GM18519 (cell line): ENCODE measurements around the gene HMX1.

Experiments used
- ATAC-seq: cut with Tn5 transposase; IDR thresholded peaks from one replicate; pipeline ENCODE4 v1.9.1; 2021; ENCODE audit warnings: mild to moderate bottlenecking, moderate library complexity; ENCODE audit not compliant: unreplicated experiment, low FRiP score

HMX1 gene

DNA sequence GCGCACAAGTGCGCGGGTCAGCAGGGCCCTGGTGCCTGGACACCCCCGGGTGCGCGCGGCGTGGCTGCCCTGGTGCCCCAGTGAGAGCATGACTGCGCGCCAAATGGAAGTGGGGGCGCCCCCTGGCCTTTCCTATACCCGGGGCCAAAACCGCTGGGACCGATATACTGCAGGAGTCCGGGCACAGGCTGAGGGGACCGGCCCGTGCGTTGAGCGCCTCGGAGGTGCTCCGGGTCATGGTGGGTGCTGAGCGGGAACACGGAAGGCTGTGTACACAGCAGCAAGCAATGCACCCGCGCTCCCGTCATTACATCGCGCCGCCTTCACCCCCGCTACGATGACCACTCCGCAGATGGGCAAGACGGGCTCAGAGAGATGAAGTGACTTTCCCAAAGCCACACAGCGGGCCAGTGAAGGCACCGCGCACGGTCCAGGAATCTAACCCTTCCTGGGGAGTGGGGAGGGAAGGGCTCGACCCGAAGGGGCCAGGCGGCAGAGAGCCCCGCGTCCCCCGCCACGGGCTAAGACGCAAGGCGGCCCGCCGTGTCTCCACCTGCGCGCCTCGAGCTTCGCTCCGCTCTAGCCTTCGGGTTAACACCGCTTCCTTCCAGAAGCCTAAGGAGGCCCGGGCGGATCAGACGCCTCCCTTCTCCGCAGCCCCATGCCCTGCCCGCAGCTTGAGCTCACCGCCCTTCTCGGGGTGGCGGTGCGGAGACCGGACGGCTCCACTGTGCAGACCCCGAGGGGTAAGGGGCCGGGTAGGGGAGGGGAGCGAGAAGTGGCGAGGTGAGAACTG is 11.3 kb downstream of the HMX1 start:
- no peak for ATAC-seq

DNA sequence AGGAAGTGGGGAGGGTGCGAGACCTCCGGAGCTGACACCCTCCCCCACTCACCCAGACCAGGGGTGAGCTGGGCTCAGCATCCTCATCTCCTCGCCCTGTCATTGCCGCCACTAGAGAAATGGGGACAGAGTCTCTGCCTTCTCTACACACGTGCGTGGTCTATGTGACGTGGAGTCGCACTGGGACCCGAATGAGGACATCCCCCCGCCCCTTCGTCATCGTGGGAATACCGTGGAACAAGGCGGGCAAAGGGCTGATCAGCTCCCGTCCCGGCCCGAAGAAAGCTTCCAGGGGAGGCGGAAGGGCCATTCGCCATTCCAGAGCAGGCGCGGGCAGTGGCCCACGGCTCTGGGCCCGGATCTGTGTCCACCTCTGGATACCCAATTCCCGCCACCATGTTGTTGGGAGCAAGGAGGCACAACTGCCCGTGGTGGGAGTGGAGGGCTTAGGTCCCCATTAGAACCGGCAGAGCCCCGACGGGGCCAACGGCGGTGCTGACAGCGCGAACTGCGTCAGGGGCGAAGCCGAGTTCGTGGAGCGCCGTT is 12.0 kb downstream of the HMX1 start:
- ATAC-seq, result no peak

DNA sequence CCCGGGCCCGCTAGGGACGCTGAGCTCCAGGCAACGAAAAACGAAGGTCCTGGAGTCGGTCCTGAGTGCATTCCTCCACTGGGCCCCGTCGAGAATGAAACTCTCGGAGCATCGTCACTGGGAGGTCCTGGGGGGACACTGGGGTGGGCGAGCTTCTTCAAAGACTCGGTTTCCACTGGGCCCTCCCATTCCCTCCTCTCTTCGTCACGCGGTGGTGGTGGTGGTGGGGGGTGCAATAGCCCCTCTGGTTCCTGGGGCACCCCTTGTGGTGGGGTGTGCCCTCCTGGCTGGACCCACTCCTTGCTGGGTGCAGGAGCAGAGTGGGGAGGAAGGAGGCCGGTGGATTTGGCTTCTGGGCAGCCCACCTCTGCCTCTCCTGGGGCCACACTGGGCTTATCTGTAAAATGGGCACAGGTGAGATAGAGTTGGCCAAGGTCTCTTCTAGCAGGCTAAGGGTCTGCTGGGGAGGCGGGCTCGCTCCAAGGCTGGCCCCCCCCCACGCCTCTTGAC is 12.9 kb downstream of the HMX1 start:
- ATAC-seq, result no peak

DNA sequence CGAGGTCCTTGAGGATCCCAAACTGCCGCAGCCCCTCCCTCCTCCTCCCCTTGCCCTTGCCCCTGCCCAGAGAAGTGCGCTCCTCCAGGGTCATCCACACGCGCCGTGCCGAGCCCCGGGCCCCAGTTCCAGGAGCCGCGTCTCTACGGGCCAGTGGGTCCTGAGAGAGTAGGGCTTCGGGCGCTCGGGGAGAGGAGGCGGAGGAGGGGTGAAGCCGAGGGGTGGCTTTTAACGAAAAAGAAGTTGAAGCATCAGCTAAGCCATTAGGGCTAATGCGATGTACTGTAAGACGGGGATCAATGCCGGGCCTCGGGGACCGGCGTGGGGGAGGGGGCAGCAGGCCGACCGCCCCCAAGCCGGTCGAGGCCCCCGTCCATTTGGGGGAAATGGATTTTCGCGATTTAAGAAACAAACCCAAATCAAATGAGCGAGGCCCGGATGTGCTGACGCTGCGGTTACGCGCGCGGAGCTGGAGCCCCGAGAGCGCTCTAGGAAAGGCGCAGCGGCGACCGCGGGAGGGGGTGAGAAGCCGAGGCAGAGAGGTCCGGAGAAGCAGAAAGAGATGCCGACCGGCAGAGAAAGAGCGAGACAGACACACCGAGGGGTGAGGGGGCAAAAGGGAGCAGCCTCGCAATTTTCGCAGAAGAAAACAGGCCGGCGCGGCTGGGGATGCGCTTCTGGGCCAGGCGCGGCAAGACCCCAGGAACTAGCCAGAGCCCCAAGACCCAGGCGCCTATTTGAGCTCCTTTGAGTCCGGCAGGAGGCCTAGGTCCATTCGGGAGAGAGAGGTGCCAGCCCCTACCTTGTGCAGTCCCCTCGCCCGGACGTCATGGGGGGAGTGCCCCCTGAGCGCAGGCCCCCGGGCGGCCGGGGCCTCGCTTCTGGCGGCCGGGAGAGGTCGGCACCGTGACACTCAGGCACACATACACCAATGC is 13.6 kb downstream of the HMX1 start:
- no peak for ATAC-seq

DNA sequence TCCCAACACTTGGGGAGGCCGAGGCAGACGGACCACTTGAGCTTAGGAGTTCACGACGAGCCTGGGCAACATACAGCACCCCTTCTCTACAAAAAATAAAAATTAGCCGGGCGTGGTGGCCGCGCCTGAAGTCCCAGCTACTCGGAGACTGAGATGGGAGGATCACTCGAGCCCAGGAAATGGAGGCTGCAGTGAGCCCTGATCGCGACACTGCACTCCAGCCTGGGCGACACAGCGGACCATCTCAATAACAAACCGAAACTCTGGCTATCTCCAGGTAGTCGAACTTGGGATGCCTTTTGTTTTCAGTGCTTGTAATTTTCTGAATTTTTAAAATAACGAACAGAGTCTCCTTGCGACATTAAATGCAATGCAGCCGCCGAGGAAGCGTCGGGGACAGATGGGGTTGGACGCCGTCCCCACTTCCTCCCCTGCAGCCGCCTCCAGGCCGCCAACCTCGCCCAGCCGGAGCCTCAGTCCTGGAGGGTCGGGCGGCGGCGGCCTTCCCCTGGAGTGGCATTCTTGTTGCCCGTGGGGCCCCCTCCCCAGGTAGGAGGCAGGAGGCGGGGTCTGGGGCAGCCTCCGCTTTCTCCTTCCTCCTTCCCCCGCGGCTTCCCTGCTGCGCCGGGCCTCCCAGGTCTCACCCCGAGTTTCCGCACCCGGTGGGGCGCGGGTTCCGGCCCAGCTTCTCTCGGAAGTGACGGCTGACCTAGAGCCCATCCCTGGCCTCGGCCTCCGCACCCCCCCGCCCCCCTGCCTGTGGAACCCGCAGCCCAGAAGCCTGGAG is 14.6 kb downstream of the HMX1 start:
- no peak for ATAC-seq

DNA sequence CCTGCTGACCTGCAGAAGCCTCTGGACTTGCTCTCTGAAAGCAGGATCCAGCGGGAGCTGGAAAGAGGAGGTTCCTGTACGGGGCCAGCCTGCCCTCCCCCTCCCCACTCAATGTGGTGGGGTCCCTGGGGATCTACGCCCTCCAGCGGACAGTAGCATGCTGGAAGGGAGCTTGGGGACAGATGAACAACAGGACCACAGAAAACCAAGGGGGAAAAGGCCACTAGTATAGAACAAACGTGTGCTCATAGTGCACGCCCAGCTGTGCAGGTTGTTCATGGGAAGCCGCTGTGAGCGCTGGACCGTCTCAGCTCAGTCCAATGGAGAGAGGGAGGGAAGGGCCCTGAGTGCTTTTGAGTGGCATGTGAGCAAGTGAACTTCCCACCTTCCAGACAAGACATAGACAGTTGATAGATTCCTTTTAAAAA is 15.8 kb downstream of the HMX1 start:
- ATAC-seq, result no peak

DNA sequence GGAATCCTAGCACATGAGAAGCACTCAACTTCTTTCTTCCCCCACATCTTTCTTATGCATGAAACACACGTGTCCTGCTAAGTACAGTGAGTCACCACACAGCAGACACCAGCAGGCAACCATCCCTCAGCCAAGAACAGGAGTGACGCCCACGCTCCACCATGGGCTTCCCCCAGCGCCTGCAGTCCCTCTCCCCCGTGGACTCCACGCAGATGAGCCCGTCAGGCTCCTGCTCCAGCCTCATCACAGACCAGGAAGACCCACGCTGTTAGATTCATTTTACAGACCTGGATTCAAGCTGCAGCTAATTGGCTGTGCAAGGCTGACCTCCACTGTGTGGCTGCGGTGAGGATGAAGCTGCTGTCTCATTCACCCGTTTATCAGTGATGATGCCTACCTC is 16.7 kb downstream of the HMX1 start:
- no peak for ATAC-seq

DNA sequence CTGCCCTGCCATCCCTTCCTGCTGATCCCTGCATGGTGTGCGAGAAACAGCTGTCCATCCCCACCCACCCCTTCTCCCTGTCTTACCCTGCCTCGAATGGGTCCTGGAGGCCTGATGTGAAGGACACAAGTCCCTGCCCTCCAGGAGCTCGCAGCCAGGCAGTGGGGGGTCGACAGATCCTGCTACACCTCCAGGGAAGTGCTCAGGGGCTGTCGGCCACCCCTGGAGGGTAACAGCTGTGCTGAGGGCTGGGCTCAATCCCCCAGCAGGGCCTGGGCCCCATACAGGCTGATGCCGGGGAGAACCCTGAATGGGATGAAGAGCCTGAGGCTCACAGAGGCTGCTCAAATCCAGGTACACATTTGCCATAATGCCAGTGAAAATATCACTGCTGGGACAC is 17.6 kb downstream of the HMX1 start:
- no peak for ATAC-seq

DNA sequence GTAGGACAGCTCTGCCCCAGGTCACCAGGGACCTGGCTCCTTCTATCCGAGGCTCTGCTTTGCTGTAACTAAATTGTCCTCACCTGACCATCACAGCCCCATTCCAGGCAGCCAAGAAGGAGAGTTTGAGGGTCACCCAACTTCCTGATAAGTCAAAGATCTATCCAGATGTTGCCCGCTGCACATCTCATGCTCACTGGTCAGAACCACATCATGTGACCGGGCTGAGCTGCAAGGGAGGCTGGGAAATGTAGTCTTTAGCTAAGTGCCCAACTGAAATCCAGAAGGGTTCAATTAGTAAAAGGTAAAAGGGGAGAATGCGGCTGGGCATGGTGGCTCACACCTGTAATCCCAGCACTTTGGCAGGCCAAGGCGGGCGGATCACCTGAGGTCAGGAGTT is 18.4 kb downstream of the HMX1 start:
- ATAC-seq, result no peak

DNA sequence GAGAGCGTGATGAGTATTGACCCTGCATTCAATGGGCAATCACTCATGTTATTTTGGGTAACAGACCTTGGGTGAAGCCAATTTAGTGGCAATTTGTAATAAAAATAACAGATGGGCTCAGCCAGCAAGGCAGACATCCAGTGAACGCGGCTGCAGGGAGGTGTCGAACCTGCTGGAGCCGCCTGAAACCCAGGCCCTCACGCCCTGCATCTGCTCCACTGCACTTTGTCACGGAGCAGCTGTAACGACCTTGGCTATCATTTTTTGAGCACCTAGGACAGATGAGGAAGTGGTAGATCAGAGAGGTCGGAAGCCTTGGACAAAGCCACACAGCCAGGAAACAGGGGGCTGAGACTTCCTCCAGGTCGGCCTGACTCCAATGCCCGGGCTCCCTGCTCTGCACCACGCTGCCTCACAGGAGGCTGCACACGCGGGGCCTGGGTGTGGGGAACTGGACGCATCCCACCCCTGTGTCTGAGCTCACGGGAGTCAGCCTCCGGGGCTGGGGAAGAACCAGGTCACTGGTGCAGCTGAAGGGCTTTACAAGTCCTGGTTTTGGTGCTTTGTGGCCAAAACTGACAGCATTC is 19.4 kb downstream of the HMX1 start:
- ATAC-seq, result no peak

DNA sequence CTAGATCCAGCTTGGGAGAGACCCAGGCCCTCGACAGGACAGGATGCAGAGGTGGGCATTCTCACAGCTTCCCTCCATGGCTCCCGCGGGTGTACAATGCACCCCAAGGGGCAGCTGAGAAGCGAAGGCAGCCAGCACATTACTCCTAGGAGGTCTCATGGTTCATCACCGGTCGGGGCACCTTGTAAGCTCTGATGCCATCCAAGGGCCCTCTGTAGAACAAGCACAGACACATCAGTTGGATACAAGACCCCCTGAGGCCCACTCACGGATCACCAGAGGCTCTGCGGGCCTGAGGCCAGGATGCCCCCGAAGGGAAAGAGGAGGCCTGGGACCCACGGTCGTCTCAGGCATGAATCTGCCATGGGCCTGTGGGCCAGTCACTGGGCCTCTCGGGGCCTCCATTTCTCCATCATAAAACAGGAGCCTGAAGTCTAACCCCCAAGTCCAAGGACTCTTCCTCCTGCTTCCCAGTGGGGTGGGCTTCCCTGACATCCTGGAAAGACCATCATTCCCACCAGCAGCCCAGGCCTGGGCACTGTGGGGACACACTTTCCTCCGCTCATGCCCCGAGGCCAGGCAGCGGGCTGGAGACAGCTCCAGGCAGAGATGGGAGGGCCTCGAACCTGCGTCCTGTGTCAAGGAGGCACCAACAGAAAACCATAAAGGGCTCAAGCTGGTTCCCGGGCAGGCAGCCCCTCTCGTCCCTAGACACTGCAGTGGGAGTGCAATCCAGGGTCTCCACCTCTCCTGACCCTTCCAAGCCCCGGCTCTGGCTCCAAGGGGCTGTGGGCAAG is 20.1 kb downstream of the HMX1 start:
- ATAC-seq, result no peak

DNA sequence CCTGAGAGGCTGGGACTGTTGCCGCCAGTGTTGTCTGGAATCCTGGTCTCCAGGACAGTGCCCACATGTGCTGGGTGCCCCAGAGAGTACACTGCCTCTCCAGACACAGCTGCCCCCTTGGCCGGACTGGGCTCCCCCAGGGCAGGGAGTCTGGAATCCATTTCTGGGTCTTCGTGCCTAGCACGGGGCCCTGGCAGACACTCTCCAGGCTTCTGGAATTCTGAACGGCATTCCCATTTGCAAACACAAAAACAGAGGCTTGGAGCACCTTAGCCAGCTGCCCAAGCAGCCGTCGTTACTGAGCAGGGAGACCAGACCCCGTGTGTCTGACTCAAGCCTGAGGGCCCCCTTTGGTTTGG is 20.8 kb downstream of the HMX1 start:
- ATAC-seq, result no peak

DNA sequence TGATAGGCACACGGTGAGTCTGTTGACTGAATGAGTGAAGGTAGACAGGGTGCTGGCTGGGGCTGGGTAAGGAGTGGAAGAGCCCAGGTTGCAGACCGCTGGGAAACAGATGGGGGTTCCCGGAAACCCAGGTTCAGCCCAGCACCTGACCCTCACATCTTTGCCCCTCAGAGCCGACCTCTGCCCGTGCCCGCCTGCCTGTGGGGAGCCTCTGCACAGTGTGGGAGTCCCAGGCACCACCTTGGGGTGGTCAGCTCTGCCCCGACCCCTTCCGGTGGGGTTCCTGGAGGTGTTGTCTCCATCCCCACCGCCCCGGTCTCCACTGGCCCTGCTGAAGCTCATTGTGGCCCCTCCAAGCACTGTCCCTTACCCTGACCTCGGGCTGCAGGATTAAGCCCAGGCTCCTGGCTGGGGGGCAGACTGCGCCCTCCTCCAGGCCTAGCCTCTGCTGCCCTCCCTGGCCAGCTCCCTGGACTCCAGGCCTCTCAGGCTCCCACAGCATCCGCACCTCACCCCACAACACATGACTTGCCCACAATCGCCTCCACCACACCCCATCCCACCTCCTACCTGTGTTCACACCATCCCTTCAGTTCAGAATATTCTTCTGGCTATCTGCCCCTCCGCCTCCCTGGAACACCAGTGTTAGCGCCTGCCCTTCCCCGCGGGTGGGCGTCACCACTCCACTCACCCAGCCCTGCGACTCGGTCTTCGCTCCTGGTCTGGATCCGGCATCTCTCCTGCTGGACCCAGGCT is 21.4 kb downstream of the HMX1 start:
- no peak for ATAC-seq

DNA sequence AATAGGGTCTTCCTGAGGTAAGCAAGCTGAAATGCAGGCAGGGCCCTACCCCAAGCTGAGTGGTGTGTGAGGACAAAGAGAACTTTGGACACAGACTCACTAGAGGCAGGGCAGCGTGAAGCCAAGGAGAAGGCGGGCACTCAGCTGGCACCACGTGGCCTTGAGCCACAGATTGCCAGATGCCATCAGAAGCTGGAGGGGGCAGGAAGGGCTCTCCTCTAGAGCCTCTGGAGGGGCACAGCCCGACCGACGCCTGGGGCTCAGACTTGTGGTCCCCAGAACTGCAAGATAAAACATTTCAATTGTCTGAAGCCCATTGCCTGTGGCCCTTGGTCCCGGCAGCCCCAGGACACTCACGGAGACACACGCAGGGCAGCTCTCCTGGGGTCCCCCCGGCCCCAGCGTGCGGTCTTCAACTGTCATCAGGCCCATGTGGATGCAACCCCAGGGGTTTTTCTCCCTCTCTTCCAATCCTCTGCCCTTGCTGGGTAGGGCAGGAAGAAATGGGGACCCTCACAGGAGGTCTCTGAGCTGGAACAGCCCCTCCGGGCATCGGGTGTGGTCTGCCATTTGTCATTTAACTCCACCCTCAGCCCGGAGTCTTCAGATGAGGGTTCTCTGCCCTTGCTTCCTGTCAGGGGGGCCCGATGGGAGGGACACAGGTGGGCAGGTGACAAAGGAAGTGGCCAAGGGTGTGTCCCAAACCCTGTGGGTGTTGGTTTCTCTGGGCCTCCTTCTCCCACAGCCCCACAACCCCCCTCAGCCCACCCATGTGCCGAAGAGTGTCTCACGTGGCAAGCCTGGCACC is 22.2 kb downstream of the HMX1 start:
- no peak for ATAC-seq

DNA sequence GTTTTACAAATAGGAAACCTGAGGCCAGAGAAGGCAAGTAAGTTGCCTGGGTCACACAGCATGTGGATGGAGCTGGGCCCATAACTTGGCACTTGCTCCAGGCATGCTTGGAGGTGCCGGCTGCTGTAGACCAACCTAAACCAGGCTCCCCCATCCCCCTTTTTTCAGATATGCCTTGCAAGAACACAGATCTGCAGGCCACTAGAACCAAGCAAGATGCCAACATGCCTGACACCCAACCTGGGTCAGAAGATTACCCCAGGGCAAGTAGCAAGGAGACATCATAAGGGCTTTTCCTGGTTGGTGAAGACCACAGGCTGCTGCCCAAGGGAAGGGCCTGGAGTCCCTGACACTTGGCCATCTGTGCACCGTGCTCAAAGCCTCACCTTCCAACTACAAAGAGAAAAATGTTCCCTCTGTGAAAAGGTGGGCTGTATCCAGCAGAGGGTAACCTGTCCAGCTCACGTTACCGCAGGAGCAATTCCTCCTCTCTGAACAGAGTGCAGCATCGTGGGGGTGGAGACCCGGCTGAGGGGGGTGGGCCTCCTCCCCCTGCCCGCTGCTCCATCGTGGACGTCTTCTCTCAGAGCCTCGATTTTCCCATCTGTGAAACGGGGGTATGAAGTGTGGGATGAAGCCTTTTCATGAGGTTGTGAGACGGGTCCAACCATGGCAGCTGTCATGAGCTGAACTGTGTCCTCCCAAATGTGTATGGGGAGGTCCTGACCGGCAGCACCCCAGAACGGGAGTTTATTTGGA is 23.0 kb downstream of the HMX1 start:
- ATAC-seq, result no peak

DNA sequence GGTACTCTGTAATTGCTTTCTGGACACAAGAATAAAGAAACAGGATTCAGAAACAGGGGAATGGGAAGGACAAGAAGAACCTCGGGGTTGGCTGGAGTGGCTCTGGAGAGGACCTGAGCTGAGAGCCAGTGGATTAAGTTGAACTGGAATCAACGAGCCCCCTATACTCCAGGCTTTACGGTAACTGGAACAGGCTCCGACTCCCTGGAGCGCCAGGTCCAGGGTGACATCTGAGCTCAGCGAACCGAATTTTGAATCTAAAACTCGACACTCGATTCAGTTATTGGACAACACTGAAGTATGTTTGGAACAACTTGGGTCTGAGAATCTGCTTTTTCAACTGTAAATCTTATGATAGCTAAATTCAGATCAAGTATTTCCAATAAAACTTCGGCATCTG is 23.9 kb downstream of the HMX1 start:
- no peak for ATAC-seq

DNA sequence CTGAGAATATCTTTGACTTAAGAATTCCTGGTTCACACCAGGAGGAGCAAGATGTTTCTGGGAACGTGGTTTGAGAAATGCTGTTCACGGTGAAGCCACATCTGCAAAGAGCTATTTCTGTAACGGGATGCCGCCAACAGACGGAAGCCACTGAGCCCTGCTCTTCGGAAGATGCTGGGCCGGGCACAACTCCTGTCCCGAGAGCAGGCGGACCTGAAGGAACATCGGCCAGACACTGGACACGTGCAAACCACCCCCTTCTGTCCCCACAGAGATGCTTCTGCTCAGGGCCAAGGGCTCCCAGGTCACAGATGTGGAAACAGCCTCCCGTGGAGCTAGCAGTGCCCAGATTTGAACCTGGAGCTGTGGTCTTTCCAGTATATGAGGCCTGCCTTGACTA is 24.3 kb downstream of the HMX1 start:
- ATAC-seq, result no peak
